D341Med (cell line): ENCODE data around the gene TNK2.

Experiments
- DNase-seq: peaks from one replicate; pipeline ENCODE4 v3.0.0; 2012; ENCODE audit warnings: low spot score

TNK2 gene

DNA sequence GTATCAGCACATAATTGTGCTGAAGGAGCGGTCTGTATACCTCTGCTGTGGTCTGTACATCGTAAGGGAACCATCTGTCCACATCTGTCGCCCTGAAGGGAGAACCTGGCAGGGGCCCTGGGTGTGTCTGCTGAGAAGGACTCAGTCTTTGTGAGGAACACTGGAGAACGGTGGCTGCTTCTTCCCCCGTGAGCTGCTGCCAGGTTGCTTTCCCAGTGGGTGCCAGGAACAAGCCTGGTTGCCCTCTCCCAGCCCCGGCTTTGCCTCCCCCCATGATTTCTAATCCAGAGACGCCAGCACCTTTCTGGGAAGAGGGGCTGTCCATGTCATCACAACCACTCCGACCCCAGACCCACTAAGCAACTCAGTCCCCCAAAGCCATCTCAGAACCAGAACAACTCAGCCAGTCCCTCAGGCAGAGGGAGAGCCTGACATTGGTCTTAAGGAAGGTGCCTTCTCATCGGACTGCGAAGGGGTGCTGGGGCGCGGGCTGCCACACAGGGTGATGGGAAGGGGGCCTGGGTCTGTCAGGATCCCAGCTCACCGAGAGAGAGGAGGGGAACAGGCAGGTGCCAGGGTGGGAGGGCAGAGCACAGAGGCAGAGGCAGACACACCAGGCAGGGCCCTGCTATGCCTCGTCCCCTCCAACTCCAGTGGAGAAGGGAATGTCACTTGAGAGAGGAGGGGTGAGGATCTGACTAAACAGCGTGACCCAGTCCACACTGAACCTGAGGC lies 8.5 kb downstream of the TNK2 start:
- no peak for DNase-seq

DNA sequence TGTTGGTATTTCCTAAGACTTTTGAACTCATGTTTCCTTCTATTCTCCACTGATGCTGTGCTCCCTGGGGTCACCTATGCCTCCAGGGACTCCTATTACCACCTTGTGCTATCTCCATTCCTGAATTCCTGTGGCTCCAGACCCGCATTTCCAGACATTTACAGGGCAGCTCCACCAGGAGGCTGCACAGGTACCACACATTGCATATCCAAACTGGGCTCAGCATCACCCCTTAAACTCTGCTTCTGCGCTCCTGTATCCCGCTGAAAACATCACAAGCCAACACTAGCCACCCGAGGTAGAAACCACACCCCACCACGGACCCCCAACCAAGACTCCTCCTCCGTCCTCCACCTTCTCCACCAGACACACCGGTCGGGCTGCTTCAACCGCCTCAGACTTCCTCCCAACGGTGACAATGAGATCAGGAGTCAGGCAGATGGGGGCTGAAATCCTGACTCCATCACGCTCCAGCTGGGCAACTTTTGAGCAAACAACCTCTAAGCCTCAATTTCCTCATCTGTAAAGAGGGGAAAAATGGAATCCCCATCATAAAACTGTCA lies 10.4 kb downstream of the TNK2 start:
- no peak for DNase-seq

DNA sequence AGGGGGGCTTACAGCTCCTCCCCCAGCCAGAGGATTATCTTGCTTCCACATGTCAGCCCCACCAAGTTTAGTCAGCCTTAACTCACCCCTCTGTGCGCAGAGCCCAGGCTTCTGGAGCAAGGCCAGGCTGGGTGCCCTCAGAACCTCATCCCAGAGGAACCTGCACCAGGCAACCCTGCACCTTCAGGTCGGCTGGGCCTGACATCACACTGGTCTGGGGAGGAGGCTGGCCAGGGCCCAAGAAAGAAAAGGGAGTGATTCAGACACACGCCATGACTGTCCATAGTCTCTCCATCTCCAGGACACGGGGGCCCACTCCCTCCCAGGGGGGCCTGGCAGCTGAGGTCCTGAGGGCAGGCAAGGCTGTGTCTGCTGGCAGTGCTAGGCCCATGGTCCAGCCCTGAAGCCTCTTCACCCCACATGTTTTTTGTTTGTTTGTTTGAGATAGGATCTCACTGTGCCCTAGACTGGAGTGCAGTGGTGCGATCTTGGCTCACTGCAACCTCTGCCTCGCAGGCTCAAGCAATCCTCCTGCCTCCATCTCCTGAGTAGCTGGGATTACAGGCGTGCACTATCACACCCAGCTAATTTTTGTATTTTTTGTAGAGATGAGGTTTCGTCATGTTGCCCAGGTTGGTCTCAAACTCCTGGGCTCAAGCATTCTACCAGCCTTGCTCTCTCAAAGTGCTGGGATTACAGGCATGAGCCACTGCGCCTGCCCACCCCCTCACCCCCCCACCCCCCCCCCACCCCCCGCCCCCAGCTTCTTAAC lies 11.1 kb downstream of the TNK2 start:
- no peak for DNase-seq

DNA sequence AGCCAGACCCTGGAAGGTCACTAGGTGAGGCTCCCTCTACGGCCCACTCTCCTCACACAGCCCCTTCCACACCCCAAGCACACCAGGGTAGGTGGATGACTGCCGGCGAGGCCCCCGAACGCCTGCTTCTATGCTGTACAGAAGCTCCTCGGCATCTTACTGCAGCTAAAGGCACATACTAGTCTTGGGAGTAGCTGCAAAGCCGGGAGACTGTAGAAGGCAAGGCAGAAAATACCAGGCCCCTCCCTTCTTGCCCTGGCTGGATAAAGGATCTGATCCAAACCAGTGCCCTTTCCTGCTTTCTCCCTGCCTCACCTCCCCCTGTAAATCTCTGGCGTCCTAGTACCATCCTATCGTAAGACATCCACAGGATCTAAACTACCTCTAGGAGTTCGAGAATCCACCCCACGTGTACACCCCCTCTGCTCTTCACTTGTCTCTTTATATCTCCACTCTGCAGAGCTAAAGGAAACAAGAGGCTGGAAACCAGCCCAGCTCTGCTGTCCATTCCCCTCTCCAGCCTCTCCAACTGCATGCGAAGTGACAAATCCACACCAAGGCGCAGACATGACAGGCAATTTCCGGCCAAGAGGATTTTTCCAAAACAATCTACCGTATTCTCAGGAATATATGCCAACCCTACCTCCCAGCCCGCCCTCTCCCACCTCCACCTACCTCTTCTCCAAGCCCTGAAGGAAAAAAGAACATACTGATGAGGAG lies 11.8 kb downstream of the TNK2 start:
- DNase-seq = peak; percentile 65

DNA sequence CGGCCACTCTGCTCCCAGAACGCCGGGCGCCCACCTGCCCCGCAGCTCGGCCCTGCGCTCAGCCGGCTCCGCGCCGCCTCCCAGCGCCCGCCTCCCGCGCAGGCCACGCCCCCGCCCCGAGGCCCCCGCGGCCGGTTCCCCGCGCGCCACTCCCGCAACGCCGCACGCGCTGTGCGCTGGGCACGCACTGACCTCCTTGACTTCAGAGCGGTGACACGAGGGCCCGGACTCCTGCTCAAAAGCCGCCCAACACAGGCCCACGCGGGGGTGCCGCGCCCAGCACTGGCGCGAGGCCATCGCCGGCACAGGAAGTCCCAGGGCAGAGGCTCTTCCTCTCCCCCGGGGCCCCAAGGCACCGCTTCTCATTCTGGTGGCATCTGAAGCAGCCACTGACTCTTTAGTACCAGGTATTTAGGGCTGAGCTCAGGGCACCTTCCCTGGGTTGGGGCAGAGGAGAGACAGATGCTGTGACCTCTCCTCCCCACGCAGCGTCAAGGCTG lies 12.4 kb downstream of the TNK2 start:
- peak; percentile 86 for DNase-seq

DNA sequence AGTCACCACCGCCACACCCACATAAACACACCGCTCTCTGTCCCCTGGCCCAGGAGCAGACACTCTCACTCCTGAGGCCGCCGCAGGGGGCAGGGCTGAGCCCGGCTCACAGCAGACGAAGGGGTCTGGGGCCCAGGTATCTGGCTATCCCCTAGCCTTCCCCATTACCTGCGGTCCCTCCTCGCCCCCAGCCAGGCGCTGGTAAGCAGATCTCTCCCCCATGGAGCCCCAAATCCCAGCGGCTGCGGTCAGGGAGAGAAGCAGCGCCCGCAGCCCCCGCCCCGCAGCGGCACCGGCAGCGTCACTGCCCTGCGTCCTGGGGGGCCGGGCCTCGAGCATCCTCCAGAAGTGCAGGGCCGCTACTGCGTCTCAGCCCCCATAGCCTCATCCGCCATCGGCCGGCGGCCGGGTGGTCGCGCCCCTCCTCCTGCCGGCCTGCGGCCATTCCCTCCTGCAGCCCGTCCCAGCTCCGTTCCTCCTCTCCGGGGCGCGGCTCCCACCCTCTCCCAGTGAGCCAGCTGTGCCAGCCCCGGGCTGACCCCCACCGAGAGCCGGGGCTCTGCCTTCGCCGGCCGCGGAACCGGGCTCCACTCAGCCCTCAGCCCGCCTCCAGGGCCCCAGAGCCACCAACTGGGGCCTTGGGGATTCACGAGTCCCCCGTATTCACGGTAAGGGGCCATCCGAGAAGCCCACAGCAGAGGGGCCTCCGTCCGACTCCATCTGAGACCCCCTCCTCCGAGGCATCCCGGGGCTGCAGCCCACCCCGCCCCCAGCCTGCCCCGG lies 13.1 kb downstream of the TNK2 start:
- peak; percentile 84 for DNase-seq

DNA sequence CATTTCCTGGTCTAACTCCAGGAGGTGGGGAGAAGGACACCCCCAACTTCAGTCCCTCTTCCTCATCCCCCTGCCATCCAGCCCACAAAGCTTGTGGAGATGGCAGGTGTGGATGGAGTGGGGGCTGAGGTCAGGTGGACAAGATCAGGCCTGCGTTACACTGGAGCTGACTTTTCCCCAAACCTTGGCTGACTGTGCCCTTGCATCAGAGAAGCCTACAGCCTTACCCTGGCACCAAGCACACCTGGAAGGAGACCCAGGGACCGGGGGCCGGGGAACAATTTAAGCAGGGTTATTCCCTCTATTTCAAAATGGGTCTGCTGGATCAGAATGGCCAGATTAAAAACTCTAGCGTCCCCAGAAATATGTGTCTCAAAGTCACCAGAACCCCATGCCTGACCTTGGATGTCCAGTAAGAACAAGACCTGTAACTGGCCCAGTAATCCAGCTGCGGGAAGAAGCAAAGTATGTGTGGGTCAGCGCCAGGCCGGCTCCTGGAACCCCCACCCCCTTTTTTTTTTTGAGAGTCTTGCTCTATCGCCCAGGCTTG lies 14.4 kb downstream of the TNK2 start:
- DNase-seq = no peak

DNA sequence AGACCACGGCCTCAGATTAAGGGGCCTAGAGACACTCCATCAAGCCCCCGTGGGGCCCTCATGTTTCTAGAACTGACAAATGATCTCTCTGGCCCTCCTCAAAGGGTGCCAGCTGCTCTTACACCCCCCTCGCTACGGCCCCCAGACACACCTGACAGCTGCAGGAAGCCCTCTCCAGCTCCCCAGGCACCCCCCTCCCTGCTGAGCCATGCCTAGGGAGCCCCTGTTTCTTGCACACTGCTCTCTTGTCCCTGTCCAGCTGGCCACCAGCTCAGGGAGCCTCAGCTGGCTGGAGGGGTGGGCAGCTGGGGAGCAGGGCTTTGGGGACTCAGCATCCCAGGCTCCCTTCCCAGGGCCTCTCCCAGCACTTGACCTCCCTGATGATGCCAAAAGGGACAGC lies 14.8 kb downstream of the TNK2 start:
- DNase-seq = no peak

DNA sequence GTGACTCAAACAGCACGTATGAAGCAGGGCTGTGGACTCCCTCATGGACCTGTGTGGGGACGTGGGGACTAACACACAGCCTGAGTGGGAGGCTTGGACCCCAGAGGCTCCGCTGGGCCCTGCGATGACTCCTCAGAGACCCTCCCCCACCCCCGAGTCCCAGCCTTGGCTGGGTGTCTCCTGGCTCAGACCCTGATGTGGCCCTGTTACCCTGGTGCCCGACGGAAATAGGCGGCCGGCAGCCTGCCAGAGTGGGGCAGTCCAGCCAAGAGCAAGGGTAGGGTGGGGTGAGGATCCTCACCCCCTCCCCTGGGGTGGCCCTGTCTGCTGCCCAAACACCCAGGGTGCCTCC lies 15.3 kb downstream of the TNK2 start:
- DNase-seq = no peak

DNA sequence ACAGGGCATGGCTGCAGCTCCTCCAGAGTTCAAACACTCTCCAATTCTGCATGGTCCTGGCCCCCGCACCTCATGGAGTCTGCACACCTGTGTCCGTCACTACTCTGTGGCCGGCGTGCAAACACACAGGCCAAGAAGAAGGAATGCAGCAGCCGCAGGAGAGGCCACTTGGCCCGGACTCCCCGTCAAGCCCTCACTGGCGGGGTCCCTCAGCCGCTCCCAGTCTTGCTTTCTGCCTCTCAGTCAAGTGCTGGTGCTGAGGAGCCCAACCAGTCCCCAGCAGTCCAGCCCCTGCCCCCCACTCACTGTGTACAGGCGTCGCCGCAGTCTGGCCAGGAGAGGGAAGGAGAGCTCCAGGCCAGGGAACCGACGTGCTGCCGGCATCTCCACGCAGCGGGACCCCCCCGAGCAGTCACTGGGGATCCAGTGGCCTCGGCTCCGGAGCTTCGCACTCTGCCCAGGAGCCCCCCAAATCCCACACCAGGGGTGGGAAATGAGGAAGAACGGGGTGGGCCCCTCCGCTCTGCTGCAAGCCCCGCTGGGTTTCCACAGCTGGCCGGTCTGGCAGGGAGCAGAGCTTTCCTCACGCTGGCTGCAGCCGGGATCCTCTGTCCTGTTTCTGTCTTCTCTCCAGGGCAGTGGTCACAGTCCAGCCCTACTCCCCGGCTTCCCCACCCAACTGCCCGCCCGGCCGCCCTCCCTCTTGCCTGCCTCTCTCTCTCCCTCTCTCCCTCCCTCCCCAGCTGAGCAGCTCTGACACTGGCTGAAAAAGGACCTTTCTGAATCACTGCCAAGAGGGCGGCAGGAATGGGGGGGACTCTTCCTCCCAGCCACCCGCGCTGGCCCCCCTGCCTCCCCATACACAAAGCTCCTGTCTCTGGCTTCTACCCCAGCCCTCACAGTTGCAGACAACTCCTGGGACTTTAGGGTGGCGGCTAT lies 16.0 kb downstream of the TNK2 start:
- no peak for DNase-seq

DNA sequence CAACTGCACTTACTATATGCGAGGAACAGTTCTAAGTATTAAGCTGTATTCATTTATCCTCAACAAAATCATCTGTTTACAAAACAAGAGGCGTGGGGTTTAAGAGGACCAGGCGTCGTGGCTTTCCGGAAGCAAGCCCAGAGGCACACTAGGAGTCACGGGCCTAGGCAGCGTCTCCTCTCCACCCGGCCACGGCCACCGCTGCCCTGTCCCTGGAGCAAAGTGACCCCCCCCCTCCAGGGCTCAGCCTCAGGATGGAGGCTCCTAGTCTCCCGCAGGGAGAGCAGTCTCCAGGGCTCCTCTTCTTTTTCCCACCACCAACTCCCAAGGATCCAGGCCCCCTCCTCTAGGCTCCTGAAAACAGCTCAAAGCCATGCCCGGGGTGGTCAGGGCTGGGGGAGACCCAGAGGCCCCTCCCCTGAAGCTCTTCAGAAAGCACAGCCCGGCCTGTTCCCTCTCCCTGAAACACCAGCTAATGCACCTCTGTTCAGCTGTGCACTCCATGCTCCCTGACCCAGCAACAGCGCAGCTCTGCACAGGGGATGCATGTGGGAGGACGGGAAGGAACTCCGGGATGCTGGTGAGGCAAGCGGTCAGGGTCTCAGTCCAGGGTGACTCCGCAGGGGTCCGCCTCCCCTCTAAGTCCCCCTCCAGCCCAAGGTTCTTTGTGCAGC lies 16.8 kb downstream of the TNK2 start:
- DNase-seq = no peak

DNA sequence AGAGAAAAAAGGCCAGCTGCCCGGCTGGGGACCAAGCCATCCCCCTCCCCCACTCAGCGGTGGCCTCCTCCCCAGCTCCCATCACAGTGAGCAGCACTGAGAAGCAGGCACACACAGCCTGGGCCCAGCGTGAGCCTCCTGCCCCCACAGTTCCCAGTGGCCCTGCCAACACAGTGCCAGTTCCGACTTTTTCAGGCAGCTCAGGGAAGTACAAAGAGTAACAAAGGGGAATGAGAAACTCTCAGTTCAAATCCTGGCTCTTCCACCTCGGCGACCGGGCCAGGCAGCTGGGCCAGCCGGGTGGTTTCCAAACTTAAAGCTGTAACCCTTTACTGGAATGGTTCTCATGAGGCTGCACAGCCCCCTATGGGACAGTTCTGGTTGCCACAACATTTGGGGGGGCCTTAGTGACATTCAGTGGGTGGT lies 18.5 kb downstream of the TNK2 start:
- no peak for DNase-seq

DNA sequence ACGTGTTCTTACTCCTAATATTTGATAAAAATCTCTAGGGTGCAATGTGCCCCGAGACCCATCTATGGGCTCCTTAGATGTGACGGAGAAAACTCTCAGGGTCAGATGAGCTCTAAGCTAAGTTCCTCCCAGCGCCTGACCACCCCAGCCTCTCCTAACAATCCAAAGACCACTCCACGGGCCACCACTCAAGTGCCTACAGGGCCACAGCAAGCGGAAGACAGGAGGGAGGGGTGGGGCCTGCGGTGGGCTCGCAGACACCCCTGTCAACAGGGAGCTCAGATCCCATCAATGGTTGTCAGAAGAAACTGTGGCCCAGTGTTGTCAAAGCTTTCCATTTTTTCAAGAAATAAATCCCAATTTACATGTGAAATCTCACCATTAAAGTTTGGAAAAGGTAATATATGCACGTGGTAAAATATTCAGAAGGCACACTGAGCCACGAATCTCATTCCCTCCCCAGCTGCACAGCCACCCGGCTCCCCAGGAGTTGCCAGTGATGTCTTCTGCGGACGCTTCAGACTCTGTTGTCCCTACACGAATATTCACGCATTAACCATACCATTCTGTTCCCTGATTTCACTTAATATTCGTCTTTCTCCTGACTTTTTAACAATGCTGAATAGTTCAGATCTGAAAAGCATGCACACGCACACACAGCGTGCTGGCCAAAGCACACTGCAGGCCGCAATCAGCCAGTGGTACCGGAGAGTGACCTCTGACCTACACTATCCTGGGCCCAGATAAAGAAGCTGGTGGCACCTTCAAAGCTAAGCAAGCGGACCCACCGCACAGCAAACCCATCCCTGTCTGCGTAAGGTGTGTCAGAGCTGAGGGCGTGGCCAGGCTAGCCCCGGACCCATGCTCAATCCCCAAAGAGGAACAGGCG lies 19.1 kb downstream of the TNK2 start:
- DNase-seq = no peak

DNA sequence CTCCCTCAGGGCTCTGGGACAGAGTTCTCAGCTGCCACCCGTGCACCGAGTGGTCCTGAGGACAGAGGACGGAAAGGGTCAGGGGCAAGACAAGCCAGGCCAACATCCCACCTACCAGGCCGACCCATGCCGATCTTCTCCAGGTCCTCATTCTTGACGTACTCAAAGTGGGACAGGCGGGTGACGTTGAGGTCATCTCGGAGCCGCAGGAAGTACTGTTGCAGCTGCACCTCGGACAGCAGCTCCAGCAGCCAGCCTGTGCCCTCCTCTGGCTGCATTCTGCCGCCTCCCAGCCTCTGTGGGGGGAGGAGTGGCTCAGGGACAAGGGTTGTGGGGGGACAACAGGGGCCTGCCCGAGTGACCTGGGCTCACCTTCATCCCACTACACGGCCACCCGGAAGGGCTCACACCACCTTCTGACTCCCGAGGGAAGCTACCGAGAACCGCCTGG lies 20.0 kb downstream of the TNK2 start:
- DNase-seq = no peak

DNA sequence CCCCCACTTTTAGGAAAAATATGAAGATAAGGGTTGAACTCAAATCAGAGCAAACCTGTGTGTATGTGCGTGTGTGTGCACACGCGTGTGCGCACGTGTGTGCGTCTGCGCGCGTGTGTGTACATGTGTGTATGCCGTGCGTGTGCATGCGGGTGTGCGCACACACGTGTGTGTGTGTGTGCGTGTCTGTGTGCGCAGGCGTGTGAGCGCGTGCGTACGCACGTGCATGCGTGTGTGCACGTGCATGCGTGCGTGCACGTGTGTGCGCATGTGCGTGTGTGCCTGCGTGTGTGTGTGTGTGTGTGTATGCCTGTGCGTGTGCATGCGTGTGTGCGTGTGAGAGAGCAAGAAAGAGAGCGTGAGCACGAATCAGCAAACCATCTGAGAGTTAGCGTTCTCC lies 20.7 kb downstream of the TNK2 start:
- DNase-seq = no peak

DNA sequence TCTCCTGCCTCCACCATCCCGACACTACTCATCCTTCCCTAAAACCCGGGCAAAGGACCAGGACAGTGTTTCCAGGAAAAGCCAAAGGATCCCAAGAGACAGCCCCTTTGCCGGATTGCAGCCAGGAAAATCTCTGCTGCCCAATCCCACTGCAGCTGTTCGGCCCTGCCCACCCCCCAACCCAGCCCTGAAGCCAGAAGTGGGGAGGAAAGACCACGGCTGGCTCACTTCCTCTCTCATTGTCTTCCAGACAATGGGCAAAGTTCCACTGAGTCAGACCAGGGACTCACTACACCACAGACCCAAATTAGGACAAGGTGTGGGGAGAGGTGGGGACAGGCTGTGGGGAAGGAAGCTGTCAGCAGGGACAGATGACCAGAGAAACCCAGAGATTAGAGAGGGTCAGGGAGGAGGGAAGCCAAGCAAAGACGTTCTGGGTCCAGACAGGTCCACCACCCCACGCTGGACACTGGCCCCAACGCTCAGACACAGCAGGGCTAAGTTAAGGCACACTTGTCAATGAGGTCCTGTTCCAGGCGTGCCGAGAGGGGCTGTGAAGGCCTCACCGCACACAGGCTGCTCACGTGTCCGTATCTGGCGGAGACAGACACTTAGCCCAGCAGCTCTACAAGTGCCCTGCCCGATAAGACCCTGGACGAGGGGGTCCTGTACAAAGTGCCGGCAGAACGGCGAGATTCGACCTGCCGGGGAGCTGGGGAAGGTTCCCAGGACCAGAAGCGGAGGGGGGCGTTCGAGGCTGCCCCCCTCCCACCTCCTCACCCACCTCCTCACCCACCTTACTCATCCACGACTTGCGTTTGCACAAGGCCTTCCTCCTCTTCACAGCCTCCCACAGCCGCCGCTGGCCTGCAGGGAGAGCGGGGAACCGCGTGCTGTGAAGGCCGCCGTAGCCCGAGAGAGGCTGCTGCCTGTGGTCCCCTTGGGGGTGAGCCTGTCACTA lies 21.9 kb downstream of the TNK2 start:
- DNase-seq = no peak
